Skeletal muscle cell (primary cell): ENCODE results near the gene DSE.

ENCODE experiments used
- DNase-seq: peaks from one replicate; pipeline ENCODE4 v3.0.0-alpha.2; 2010; ENCODE audit warnings: low read depth
- H3K4me3 ChIP-seq: 2 replicates; pipeline ENCODE4 v1.5.1; 2011; ENCODE audit warnings: low read depth, mild to moderate bottlenecking, control low read depth, low read length, moderate library complexity

The DSE gene

DNA sequence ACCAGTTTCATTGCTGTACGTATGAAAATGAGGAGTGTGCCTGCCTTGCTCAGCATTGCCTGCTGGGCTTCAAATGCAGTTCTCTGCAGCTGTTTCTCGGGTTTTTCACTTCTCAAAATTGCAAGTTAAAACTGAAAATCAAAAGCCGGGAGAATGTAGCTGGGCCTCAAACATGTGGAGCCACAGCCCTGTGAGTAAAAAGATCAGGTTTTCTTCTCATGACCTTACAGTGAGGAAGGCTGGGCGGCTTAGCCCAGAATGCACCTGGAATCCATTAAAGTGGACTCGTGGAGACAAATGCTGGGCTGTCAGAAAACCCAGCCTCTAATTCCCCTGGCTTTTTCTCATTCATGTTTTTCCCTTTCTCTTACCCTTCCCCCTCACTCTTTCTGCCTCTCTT lies 34.4 kb downstream of the DSE start:
- DNase-seq, result peak; percentile 62
- no peak overlapping the region for H3K4me3 ChIP-seq

DNA sequence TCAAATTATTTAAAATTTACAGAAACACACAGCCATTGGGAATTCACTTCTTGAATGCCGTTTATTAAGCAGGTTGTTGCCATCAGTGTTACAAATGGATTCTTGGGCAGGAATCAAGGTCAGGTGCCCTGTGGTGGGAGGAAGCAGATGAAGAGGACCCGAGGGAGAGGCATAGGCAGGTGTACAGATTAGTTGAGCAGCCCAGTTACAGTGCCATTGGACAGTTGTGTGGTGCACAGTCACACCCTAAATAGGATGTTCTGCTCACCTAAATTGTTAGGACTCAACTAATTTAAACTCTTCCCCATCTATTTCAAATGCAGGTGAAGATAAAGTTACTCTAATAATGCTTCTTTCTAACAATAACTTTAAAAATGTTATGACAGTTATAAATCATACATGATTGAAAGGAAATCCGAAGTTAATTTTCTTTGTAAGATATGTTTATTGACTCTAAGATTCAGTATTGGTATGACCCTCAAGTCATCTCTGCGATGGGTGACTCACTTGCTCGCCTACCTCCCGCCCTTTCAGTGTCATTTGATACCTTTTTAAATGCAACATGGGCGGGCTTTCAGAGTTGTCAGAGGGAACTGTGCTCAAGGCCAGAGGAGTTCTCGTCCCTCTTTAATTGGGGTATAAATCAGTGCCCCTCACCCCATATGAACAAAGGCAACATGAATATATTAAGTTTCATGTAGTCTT lies 35.1 kb downstream of the DSE start:
- peak; percentile 49 for DNase-seq
- no peak overlapping the region for H3K4me3 ChIP-seq

DNA sequence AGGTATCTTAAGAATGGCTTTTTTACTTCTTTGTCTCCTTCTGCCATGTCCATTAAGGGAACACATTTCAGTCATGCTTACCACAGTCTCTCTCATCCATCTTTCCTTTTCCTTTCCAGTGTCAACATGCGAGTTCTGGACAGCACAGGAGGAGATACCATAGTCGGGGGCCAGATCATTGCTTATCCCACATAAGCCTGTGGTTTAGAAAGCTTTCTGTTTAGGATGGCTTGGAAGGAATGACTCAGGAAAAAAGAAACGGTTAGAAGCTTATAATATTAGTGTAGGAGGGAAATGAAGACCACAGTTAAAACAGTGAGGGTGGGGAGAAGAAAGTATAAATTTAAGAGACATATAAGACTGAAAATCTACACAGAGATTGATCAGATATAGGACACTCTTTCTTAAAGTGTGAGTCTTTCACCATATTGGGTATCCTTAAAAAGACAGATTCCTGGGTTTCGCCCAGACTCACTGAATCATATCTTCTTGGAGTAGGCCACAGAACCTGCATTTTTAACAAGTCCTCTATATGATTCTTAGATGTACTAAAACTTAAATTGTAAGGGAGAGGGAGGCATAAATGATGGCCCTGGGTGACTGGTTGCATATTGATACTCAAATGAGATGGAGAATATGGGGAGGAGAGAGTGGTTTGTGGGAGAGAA lies 36.1 kb downstream of the DSE start:
- no peak overlapping the region for H3K4me3 ChIP-seq
- DNase-seq, result peak; percentile 62

DNA sequence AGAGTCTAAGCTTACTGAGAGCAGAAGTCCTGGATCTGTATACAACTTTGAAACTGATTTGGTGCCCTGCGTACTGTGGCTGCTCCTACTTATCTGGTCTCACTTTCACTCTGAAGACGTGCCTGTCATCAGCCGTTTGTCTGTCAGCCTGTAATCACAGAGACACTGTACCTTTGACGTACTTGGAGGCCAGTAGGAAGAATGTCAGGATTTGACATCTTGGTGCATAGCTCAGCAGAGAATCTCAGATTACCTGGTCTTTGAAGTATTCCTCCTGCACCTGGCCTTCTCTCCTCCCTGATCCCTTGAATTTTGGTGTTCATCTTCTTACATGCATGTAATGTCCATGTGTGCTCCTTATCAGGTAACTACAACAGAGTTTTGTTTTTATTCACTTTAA lies 37.7 kb downstream of the DSE start:
- no peak for DNase-seq
- no peak overlapping the region for H3K4me3 ChIP-seq

DNA sequence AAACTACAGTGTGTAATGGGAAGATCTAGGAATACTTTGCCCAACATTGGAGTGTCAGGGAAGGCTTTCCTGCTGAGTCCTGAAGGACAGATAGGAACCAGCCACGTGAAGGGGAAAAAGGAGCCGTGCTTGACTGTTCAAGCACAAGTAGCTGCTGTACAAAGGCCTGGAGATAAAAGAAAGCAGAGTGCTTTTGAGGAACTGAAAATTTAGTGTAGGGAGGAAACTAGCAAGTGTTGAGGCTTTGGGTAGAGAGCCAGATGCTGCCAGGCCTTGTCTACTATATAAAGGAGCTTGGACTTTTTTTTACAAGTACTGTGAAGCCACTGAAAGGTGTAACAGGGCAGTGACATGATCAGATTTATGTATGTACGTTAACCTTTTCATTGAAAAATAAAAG lies 39.0 kb downstream of the DSE start:
- no peak overlapping the region for H3K4me3 ChIP-seq
- DNase-seq, result no peak

DNA sequence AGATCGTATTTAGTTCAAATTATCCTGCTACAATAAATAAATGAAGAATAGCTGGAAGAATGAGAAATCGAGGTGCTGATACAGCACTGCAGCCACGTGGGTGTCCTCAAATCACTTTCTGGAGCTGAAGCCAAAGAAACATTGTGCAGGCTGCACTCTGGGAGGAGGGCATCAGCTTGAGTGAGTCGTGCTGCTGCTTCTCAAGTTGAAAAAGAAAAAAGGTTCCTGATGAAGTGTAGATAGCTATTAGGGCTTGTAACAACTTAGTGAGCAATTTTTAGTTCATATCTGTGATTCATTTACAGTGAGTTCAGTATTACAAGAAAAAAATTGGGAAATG lies 40.5 kb downstream of the DSE start:
- DNase-seq, result peak; percentile 46
- H3K4me3 ChIP-seq, result no peak overlapping the region

DNA sequence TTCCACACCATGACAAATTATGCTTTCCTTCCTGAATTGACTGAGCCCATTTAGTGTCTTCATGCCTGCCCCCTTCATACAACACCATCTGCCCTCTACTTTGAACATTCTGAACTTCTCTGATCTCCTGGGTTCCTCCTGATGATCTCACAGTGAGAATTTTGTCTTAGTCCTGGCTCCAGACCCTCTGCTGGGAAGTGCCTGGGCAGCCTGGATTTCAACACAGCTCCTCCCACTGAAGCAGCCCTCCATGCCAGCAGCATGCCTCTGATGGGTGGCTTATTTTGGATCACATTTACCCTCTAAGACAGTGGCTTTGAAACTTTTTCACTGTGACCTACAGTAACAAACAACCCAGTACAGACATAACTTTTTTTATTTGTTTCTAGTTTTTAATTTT lies 41.5 kb downstream of the DSE start:
- H3K4me3 ChIP-seq, result no peak overlapping the region
- DNase-seq, result no peak

DNA sequence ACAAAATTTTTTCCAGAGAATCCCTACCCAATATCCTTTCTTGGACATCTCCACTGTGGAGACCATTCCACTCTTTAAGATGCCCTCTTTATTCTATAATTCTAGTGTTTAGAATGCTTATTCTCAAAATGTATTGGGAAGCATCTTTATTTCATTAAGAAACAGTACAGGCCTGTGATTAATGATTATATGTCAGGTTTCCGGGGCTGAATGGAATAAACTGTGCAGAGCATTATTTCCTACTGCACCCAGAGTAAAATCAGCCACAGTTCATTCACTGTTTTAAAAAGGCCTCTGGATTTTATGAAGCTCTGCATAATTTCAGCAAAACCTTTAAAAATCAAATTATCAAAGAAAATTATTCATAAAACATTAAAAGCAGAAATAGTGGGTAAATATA lies 42.6 kb downstream of the DSE start:
- DNase-seq, result no peak
- H3K4me3 ChIP-seq, result no peak overlapping the region

DNA sequence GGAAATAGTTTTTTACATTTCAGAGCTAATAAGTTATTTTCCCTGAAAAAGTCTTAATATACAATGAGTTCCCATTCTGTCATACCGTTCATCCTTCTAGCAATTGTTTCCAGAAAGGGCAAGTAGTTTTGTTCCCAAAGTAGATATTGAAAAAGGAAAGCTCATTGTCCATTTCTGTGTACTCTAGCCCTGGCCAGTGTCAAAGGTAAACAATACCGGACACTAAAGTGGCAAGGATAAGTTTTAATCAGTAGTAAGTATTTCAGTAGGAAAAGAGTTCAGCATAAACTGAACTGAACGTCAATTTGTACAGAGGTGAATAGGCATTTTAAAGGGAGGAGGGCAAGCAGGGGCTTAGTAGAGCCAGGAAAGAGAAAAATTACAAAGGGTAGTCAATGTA lies 46.9 kb downstream of the DSE start:
- H3K4me3 ChIP-seq, result no peak overlapping the region
- DNase-seq, result no peak

DNA sequence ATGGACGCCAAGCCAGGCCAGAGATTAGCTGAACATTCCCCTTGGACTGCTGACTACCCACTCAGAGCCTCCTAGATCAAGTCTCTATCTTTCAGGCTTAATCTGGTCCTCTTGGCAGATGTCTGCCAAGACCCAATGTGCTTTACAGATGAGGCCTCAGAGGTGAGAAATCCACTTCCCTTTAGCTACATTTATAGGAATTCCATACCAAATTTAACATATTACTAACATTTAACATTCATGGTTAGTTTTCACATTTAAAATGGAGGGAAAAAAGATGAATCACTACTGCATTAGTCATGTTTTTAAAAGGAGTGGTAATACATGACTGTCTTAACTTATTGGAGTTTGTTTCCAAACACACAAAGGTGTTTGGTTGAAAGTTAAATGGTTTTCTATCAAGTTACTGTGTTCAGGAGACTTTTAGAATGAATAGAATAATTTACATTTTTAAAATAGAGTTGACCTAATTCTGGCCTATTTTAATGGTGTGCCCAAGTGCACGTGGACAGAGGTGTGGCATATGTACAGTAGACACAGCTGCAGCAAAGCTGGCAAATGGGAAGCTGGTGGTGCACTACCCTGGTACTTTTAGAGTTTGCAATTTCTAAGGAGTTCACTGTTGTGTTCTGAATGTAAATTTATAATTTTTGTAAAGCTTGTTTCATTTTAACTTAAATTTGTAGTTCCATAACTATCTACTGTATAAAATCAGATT lies 48.5 kb downstream of the DSE start:
- DNase-seq, result no peak
- H3K4me3 ChIP-seq, result no peak overlapping the region

DNA sequence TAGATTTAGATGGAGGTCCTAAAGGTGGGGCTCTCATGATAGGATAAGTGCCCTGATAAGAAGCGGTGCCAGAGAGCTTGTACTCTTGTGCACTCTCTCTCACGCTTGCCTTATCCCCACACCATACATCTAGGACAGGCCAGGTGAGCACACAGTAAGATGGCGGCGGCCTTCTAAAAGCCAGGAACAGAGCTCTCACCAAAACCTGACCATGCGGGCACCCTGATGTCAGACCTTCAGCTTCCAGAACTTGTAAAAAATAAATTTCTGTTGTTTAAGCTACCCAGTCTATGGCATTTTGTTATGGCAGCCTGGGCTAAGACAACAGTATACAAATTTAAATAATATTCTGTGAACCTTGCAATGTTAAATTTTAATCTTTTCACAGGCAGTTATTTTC lies 49.6 kb downstream of the DSE start:
- no peak for DNase-seq
- H3K4me3 ChIP-seq, result no peak overlapping the region

DNA sequence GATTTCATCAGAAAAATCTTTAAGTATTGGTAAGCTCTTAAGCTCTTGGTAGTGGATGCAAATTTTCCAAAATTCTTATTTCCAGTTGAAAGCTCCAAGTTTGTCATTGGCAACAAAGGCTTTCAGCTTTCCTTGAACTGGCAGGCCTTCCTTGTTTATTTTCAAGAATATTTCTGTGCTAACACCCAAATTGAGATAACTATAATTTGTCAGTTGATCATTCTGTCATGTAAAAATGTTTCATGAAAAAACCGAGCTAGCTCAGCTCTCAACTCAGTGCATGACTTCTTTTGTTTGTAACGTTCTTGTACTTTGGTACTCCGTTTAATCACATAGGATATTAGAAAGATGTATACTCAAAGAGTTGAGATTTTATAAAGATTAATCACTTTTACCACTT lies 51.5 kb downstream of the DSE start:
- no peak overlapping the region for H3K4me3 ChIP-seq
- DNase-seq, result no peak

DNA sequence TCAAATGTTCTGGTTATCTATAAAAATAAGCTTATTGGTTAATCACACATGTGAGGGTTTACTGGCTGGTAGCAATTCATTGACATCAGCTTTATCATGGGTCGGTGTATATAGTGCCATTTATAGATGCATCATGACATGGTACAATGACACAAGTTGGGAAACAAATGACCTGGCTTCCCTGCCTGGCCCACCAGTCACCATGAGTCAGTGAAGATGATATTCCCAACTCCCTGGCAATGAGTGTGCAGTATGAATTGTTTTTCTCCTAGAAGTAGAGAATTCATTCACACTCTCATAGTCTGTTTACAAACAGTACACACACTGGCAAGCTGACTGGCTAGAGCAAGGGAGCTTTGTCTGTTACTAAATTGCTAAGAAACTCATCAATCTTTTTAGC lies 53.3 kb downstream of the DSE start:
- DNase-seq, result no peak
- no peak overlapping the region for H3K4me3 ChIP-seq

DNA sequence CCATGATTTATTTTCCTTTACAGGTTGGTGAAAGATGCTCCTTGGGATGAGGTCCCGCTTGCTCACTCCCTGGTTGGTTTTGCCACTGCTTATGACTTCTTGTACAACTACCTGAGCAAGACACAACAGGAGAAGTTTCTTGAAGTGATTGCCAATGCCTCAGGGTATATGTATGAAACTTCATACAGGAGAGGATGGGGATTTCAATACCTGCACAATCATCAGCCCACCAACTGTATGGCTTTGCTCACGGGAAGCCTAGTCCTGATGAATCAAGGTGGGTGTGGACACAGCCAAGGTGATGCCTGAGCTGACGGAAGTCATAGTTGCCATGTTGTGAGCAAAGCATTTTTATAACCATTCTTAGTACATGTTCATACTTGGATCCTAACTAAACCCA lies 55.8 kb downstream of the DSE start:
- no peak for DNase-seq
- no peak overlapping the region for H3K4me3 ChIP-seq

DNA sequence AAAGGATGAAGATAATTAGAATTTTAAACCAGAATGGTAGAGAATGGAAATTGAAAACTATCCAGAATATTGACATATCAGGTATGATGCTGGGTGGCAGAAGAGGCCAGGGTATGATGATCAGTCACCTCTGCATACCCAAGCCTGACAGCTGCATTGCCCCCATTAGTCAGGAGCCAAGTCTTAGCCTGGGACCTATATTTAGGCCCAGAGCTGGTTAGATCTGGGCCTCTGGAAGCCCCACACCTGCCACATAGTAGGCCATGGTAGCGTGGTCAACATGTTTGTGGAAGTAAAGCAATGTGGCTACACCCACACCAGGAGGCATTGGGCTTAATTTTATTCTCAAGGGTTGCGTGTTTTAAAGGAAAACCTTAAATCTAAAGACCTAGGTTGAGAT lies 58.4 kb downstream of the DSE start:
- DNase-seq, result no peak
- no peak overlapping the region for H3K4me3 ChIP-seq

DNA sequence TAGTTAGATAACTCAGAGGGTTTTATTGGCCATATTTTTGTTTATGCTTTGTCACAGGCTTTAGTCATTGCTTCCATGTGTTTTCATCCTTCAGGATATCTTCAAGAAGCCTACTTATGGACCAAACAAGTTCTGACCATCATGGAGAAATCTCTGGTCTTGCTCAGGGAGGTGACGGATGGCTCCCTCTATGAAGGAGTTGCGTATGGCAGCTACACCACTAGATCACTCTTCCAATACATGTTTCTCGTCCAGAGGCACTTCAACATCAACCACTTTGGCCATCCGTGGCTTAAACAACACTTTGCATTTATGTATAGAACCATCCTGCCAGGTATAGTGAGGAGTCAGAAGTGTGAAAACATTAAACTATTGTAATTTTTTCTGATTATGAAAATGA lies 60.1 kb downstream of the DSE start:
- DNase-seq, result no peak
- no peak overlapping the region for H3K4me3 ChIP-seq

DNA sequence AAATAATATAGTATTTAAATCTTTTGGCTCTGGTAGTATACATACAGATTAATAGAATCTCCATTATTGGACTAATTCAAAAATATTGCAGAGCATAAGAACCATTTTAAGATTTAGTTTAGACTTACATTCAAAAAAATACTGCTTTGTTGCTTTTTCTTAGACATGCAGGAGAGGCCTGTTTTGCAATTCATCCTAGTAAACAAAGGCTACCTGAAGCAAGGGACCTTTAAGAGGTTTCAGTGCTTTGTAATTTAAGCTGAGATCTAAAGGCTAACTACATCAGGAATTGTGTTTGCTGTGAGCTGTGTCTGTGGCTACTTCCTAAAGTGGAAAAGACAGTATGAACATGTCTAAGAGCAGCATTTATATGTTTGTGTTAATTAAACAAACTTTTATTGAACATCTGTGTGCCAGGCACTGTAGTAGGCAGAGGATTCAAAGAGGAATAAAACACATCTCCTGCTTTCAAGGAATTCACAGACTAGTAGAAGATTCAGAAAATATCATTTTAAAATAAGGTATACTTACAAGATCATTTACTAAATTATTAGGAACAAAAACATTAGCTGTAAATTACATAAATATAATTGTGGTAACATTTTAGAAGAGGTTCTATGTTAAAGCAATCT lies 61.3 kb downstream of the DSE start:
- H3K4me3 ChIP-seq, result no peak overlapping the region
- no peak for DNase-seq

DNA sequence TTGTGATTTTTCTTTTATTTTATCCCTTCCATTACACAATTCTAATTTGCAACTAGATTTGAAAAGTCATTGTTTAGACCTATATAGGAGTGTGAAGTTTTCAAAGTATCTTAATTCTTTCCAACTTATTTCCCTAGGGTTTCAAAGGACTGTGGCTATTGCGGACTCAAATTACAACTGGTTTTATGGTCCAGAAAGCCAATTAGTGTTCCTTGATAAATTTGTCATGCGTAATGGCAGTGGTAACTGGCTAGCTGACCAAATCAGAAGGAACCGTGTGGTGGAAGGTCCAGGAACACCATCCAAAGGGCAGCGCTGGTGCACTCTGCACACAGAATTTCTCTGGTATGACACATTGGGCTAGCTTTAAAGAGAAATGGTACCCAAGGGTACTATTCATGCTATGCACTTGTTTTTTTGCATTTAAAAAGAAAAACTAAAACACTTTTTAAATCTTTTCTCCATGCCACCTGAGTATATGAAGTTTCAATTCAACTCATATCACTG lies 62.5 kb downstream of the DSE start:
- DNase-seq, result no peak

DNA sequence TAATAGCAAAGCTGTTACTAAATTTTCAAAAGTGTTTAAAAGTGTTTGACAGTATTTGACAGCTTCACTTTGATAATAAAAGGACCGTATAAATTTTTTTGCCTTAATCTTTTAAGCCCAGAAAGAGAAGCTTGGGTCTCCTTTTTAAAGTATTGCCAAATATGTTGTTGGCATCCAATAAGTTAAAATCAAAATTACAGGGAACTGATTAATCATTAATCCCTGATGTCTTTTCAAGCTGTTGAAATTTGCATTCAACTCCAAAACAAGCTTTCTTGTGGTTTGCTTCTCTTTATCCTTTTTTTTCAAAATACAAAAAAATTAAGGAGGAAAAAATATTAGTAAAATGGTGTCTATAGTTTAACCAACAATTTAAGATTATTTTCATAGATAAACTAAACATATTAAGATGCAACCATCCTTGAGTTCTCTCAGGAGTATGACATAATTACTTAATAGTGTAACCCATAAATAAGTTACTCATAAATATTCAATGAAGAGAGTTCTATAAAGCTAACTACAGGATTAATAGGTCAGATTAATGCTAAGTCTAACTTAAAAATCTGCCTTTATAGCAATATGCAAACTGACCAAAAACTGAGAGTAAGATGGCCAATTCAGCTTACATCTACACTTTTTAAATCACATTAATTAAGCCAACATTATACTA lies 63.4 kb downstream of the DSE start:
- H3K4me3 ChIP-seq, result no peak overlapping the region
- no peak for DNase-seq

More for the DNA sequence above, 62.5 kb downstream of the DSE start:
- no peak overlapping the region for H3K4me3 ChIP-seq

DNA sequence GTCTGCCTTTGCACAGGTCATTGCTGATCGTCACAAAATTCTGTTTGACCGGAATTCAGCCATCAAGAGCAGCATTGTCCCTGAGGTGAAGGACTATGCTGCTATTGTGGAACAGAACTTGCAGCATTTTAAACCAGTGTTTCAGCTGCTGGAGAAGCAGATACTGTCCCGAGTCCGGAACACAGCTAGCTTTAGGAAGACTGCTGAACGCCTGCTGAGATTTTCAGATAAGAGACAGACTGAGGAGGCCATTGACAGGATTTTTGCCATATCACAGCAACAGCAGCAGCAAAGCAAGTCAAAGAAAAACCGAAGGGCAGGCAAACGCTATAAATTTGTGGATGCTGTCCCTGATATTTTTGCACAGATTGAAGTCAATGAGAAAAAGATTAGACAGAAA lies 65.8 kb downstream of the DSE start:
- no peak for DNase-seq
- no peak overlapping the region for H3K4me3 ChIP-seq
